Measurements from ENCODE around the gene DCP1B. TPM values are rescaled to one million over a fixed set of nuclear protein-coding genes. Genes with fewer than 3 reads are reported as not detected.

The DCP1B gene
- total RNA-seq, 2 donors from 2014 or later: 7.9 to 13.2 TPM

- H3K9me3 ChIP-seq: peaks cover 0 to 12% (median 0%) of the 10 kb centered on the region in 3 donors
- no peaks in the 10 kb centered on the region for H3K27me3 ChIP-seq
- no peak overlapping the region for H3K4me3 ChIP-seq
- 39 to 40% methylated on average over 3 of the region's 3 CpGs for WGBS, 2 donors
- TF ChIP-seq POLR2A (IDR thresholded peaks at IDR 0.05) (no peak), CTCF (IDR thresholded peaks at IDR 0.05) (no peak)
- H3K27ac ChIP-seq: no peak overlapping the region
- ATAC-seq: no peak
- H3K36me3 ChIP-seq (replicated peaks in 1 of 2; ENCODE audit: insufficient read depth in 1 of 2, low read depth in 2 of 2): no peaks in the 10 kb centered on the region
- no peak for DNase-seq
- H3K4me1 ChIP-seq: peaks cover 9% of the 10 kb centered on the region
- intact Hi-C loops (cut with DNase I): no loop called here
Measured at GRCh38 chr12:1906579-1906978, 97.7 kb downstream of the DCP1B start.

GRCh38 chr12:1904875-1905274 lies 99.4 kb downstream of the DCP1B start:
- H3K27ac ChIP-seq: no peak overlapping the region
- H3K4me1 ChIP-seq: peaks cover 9% of the 10 kb centered on the region
- no peak for DNase-seq
- intact Hi-C loops (cut with DNase I): no loop called here
- no peaks in the 10 kb centered on the region for H3K36me3 ChIP-seq (replicated peaks in 1 of 2; ENCODE audit: insufficient read depth in 1 of 2, low read depth in 2 of 2)
- peaks cover 0 to 12% (median 0%) of the 10 kb centered on the region in 3 donors for H3K9me3 ChIP-seq
- no peak for ATAC-seq
- TF ChIP-seq POLR2A (IDR thresholded peaks at IDR 0.05): no peak
- TF ChIP-seq CTCF (IDR thresholded peaks at IDR 0.05): no peak
- H3K27me3 ChIP-seq: no peaks in the 10 kb centered on the region
- H3K4me3 ChIP-seq: no peak overlapping the region

- Histone ChIP-seq H3K36me3 (replicated peaks in 1 of 2; ENCODE audit: insufficient read depth in 1 of 2, low read depth in 2 of 2) (no peaks in the 10 kb centered on the region), H3K4me1 (no peaks in the 10 kb centered on the region), H3K4me3 (no peak overlapping the region), H3K27me3 (no peaks in the 10 kb centered on the region), H3K9me3 (no peaks in the 10 kb centered on the region), H3K27ac (no peak overlapping the region)
- 68 to 71% methylated on average over 5 of the region's 5 CpGs for WGBS, 2 donors
- no peak for DNase-seq
- intact Hi-C loops (cut with DNase I): no loop called here
- ATAC-seq: no peak
- no peak for TF ChIP-seq CTCF (IDR thresholded peaks at IDR 0.05)
- TF ChIP-seq POLR2A (IDR thresholded peaks at IDR 0.05): no peak
Measured at GRCh38 chr12:1896964-1897363, 107.3 kb downstream of the DCP1B start.

Other genes with a start within 250 kb of the DCP1B start
- not detected for gene LRTM2, start 183.9 kb downstream of the DCP1B start, total RNA-seq
- 1 to 10 TPM in 1 of 2 donors, not detected in 1; 3.6 TPM for gene CACNA2D4, start 85.8 kb downstream of the DCP1B start, total RNA-seq
- gene CACNA1C, start 48.5 kb upstream of the DCP1B start, total RNA-seq: 1 to 10 TPM; 2.3 to 4.4 TPM